ENCODE measurements around the gene RPL38. TPM values are rescaled to one million over a fixed set of nuclear protein-coding genes. Genes with fewer than 3 reads are reported as not detected.

Gene RPL38
- total and polyA plus RNA-seq, 2 experiments from 2014 or later = 286 to 5,312 TPM

- Mint-ChIP-seq H3K4me1 (peaks cover 10% of the 10 kb centered on the region; the same call in 1 of the 3 replicates), H3K27ac (no peak overlapping the region), H3K27me3 (ENCODE audit: insufficient read depth, low read depth, poor library complexity) (peaks cover 6% of the 10 kb centered on the region), H3K9me3 (no peaks in the 10 kb centered on the region; the same call in 2 of the 3 replicates), H3K36me3 (ENCODE audit: low read depth) (no peaks in the 10 kb centered on the region; the same call in 2 of the 3 replicates), H3K4me3 (no peak overlapping the region)
- H3K27ac ChIP-seq (ENCODE audit: low read depth) = no peak overlapping the region
- H3K9me2 ChIP-seq (ENCODE audit: insufficient read depth) = no peaks in the 10 kb centered on the region
- H3F3A ChIP-seq (replicated peaks; ENCODE audit: low read depth) = no peaks in the 10 kb centered on the region
- ATAC-seq (no peak), DNase-seq (ENCODE audit: low spot score) (no peak)
- H3K27me3 ChIP-seq (ENCODE audit: insufficient read depth) = no peaks in the 10 kb centered on the region
- H3K79me2 ChIP-seq (replicated peaks; ENCODE audit: insufficient read depth) = no peaks in the 10 kb centered on the region
- H3K4me2 ChIP-seq = no peak overlapping the region
- no peaks in the 10 kb centered on the region for H4K20me1 ChIP-seq (replicated peaks; ENCODE audit: insufficient read depth)
- H3K4me1 ChIP-seq (ENCODE audit: insufficient read depth) = no peaks in the 10 kb centered on the region
- no peak overlapping the region for H2AFZ ChIP-seq
- H3K36me3 ChIP-seq (ENCODE audit: insufficient read depth) = no peaks in the 10 kb centered on the region
- TF ChIP-seq CREB1 (CRISPR knock-in tag; IDR thresholded peaks at IDR 0.05; ENCODE audit: low read depth) (no peak), STAT1 (IDR thresholded peaks at IDR 0.05; ENCODE audit: unreplicated experiment) (no peak), POLR2AphosphoS5 (IDR thresholded peaks at IDR 0.05; ENCODE audit: low read depth) (no peak), ZNF114 (CRISPR knock-in tag; IDR thresholded peaks at IDR 0.05) (no peak), ETS1 (IDR thresholded peaks at IDR 0.05) (no peak), CTCF (conservative IDR thresholded peaks at IDR 0.05; ENCODE audit: low read depth in 2 of 2) (no peak), EZH2phosphoT487 (IDR thresholded peaks at IDR 0.05; ENCODE audit: unreplicated experiment) (no peak), NANOG (IDR thresholded peaks at IDR 0.05; ENCODE audit: borderline replicate concordance) (no peak), ZNF331 (CRISPR knock-in tag; IDR thresholded peaks at IDR 0.05; ENCODE audit: low read depth) (no peak), EZH2 (IDR thresholded peaks at IDR 0.05; ENCODE audit: low read depth, unreplicated experiment) (no peak), JUNB (IDR thresholded peaks at IDR 0.05; ENCODE audit: unreplicated experiment) (no peak)
- TF ChIP-seq, protein P1, sequence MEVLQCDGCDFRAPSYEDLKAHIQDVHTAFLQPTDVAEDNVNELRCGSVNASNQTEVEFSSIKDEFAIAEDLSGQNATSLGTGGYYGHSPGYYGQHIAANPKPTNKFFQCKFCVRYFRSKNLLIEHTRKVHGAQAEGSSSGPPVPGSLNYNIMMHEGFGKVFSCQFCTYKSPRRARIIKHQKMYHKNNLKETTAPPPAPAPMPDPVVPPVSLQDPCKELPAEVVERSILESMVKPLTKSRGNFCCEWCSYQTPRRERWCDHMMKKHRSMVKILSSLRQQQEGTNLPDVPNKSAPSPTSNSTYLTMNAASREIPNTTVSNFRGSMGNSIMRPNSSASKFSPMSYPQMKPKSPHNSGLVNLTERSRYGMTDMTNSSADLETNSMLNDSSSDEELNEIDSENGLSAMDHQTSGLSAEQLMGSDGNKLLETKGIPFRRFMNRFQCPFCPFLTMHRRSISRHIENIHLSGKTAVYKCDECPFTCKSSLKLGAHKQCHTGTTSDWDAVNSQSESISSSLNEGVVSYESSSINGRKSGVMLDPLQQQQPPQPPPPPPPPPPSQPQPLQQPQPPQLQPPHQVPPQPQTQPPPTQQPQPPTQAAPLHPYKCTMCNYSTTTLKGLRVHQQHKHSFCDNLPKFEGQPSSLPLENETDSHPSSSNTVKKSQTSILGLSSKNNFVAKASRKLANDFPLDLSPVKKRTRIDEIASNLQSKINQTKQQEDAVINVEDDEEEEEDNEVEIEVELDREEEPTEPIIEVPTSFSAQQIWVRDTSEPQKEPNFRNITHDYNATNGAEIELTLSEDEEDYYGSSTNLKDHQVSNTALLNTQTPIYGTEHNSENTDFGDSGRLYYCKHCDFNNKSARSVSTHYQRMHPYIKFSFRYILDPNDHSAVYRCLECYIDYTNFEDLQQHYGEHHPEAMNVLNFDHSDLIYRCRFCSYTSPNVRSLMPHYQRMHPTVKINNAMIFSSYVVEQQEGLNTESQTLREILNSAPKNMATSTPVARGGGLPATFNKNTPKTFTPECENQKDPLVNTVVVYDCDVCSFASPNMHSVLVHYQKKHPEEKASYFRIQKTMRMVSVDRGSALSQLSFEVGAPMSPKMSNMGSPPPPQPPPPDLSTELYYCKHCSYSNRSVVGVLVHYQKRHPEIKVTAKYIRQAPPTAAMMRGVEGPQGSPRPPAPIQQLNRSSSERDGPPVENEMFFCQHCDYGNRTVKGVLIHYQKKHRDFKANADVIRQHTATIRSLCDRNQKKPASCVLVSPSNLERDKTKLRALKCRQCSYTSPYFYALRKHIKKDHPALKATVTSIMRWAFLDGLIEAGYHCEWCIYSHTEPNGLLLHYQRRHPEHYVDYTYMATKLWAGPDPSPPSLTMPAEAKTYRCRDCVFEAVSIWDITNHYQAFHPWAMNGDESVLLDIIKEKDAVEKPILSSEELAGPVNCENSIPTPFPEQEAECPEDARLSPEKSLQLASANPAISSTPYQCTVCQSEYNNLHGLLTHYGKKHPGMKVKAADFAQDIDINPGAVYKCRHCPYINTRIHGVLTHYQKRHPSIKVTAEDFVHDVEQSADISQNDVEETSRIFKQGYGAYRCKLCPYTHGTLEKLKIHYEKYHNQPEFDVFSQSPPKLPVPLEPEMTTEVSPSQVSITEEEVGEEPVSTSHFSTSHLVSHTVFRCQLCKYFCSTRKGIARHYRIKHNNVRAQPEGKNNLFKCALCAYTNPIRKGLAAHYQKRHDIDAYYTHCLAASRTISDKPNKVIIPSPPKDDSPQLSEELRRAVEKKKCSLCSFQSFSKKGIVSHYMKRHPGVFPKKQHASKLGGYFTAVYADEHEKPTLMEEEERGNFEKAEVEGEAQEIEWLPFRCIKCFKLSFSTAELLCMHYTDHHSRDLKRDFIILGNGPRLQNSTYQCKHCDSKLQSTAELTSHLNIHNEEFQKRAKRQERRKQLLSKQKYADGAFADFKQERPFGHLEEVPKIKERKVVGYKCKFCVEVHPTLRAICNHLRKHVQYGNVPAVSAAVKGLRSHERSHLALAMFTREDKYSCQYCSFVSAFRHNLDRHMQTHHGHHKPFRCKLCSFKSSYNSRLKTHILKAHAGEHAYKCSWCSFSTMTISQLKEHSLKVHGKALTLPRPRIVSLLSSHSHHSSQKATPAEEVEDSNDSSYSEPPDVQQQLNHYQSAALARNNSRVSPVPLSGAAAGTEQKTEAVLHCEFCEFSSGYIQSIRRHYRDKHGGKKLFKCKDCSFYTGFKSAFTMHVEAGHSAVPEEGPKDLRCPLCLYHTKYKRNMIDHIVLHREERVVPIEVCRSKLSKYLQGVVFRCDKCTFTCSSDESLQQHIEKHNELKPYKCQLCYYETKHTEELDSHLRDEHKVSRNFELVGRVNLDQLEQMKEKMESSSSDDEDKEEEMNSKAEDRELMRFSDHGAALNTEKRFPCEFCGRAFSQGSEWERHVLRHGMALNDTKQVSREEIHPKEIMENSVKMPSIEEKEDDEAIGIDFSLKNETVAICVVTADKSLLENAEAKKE (CRISPR knock-in tag; IDR thresholded peaks at IDR 0.05) = no peak
- TF ChIP-seq, protein P2, sequence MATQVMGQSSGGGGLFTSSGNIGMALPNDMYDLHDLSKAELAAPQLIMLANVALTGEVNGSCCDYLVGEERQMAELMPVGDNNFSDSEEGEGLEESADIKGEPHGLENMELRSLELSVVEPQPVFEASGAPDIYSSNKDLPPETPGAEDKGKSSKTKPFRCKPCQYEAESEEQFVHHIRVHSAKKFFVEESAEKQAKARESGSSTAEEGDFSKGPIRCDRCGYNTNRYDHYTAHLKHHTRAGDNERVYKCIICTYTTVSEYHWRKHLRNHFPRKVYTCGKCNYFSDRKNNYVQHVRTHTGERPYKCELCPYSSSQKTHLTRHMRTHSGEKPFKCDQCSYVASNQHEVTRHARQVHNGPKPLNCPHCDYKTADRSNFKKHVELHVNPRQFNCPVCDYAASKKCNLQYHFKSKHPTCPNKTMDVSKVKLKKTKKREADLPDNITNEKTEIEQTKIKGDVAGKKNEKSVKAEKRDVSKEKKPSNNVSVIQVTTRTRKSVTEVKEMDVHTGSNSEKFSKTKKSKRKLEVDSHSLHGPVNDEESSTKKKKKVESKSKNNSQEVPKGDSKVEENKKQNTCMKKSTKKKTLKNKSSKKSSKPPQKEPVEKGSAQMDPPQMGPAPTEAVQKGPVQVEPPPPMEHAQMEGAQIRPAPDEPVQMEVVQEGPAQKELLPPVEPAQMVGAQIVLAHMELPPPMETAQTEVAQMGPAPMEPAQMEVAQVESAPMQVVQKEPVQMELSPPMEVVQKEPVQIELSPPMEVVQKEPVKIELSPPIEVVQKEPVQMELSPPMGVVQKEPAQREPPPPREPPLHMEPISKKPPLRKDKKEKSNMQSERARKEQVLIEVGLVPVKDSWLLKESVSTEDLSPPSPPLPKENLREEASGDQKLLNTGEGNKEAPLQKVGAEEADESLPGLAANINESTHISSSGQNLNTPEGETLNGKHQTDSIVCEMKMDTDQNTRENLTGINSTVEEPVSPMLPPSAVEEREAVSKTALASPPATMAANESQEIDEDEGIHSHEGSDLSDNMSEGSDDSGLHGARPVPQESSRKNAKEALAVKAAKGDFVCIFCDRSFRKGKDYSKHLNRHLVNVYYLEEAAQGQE (IDR thresholded peaks at IDR 0.05; ENCODE audit: unreplicated experiment) = no peak
- H3K4me3 ChIP-seq = no peak overlapping the region
Measured at GRCh38 chr17:74227271-74228080, 24.0 kb downstream of the RPL38 start.

Measured in GM23338 (cell line).